K562 (cell line): ENCODE data around the gene PLEKHS1. TPM values are rescaled to one million over a fixed set of nuclear protein-coding genes. Genes with fewer than 3 reads are reported as not detected.

Experiments
- ATAC-seq: fragments of 200-7000 bp; cut with Tn5 transposase; 3 replicates; pipeline ENCODE4 v1.9.1; 2020; ENCODE audit warnings: moderate library complexity
- BruUV-seq: library from RNA; stranded (reverse); fragments of 400-500 nt; replicated peaks from 2 replicates; lab custom pipeline; 2021; lab: Mats Ljungman, UMichigan
- CTCF ChIA-PET: fragments of 300-600 bp; formaldehyde crosslinking; extraction: SDS; loops from one replicate; lab custom pipeline; 2021; ENCODE audit warnings: low intra/inter-chr PET ratio; lab: Yijun Ruan, JAX
- POLR2A ChIA-PET: fragments of 300-600, 350-650 bp; sonication (Branson Sonifier 250); formaldehyde crosslinking; extraction: SDS; loops from one replicate; lab custom pipeline; 2021; ENCODE audit warnings: antibody characterized with exemption, inconsistent platforms; lab: Yijun Ruan, JAX
- DNase-seq, 4 experiments: peaks; one replicate each; pipeline versions ENCODE4 v3.0.0 to v3.0.0-alpha.2; 2011 to 2018; ENCODE audit warnings: low spot score in 3 of 4, mixed read lengths in 3 of 4; ENCODE audit errors: extremely low read depth in 1 of 4
- FAIRE-seq: peaks from 2 replicates; lab custom pipeline; 2011; peaks lifted over from hg19 to GRCh38; lab: Jason Lieb, UNC
- H2AFZ ChIP-seq: 2 replicates; pipeline ENCODE4 v1.6.0; 2011; ENCODE audit warnings: low read depth, low read length, control low read depth, inconsistent platforms
- H3K27ac ChIP-seq: fragments of 200-600 bp; 3 replicates; pipeline ENCODE4 v1.8.0; 2011; ENCODE audit warnings: low read depth, mild to moderate bottlenecking, control low read depth, inconsistent platforms, low read length, moderate library complexity, mixed read lengths; ENCODE audit errors: extremely low read depth
- H3K27me3 ChIP-seq, 2 experiments: fragments of 300-600 bp in 1 of 2; 2 replicates in 1 of 2; 3 replicates in 1 of 2; pipeline versions ENCODE4 v1.6.0 to v1.8.0; 2011; ENCODE audit warnings: inconsistent platforms in 2 of 2, low read length in 2 of 2, mild to moderate bottlenecking in 1 of 2, mixed read lengths in 1 of 2, moderate library complexity in 1 of 2; ENCODE audit not compliant: control insufficient read depth in 2 of 2, insufficient read depth in 2 of 2
- H3K36me3 ChIP-seq: fragments of 300-600 bp; 3 replicates; pipeline ENCODE4 v1.8.0; 2011; ENCODE audit warnings: mild to moderate bottlenecking, low read length, inconsistent platforms; ENCODE audit not compliant: control insufficient read depth, insufficient read depth
- H3K4me1 ChIP-seq, 2 experiments: fragments of 200-600 bp in 1 of 2; replicated peaks in 1 of 2; 2 replicates in 1 of 2; 3 replicates in 1 of 2; pipeline versions ENCODE4 v1.5.1 to v1.8.0; 2011; ENCODE audit warnings: inconsistent platforms in 2 of 2, low read length in 2 of 2, mild to moderate bottlenecking in 1 of 2, mixed read lengths in 1 of 2, moderate library complexity in 1 of 2; ENCODE audit not compliant: control insufficient read depth in 2 of 2, insufficient read depth in 2 of 2
- H3K4me2 ChIP-seq: 2 replicates; pipeline ENCODE4 v1.6.1; 2011; ENCODE audit warnings: low read length, control low read depth, inconsistent platforms, mixed read lengths; ENCODE audit not compliant: insufficient read depth
- H3K4me3 ChIP-seq: fragments of 200-600 bp; sonication (generic), shearing (Covaris generic); 2 replicates; pipeline ENCODE4 v1.5.1; 2016; ENCODE audit warnings: control low read depth, inconsistent platforms
- H3K79me2 ChIP-seq: fragments of 200-600 bp; 3 replicates; pipeline ENCODE4 v1.8.0; 2011; ENCODE audit warnings: low read length, inconsistent platforms; ENCODE audit not compliant: control insufficient read depth, insufficient read depth
- H3K9ac ChIP-seq, 2 experiments: 2 replicates each; pipeline versions ENCODE4 v1.6.0 to v1.6.1; 2011; ENCODE audit warnings: low read depth in 2 of 2, low read length in 2 of 2, control low read depth in 1 of 2, inconsistent platforms in 1 of 2, mild to moderate bottlenecking in 1 of 2, mixed read lengths in 1 of 2; ENCODE audit not compliant: insufficient read depth in 1 of 2
- H3K9me1 ChIP-seq: one replicate; pipeline ENCODE4 v1.6.0; 2011; ENCODE audit warnings: inconsistent platforms, mild to moderate bottlenecking, low read length, moderate library complexity; ENCODE audit not compliant: control insufficient read depth, insufficient read depth
- H3K9me3 ChIP-seq: replicated peaks from 2 replicates; pipeline ENCODE4 v1.5.1; 2011; ENCODE audit warnings: low read depth, low read length, inconsistent platforms; ENCODE audit not compliant: control insufficient read depth, insufficient read depth
- H4K20me1 ChIP-seq: replicated peaks from 2 replicates; pipeline ENCODE4 v1.6.1; 2011; ENCODE audit warnings: low read length, inconsistent platforms, mixed read lengths; ENCODE audit not compliant: control insufficient read depth, insufficient read depth
- CTCF ChIP-seq, 3 experiments: IDR thresholded peaks in 2 of 3; conservative IDR thresholded peaks in 1 of 3; 2 replicates each; pipeline ENCODE4 v1.5.1; 2011 to 2012; ENCODE audit warnings: low read length in 3 of 3, mild to moderate bottlenecking in 3 of 3, control low read depth in 2 of 3, improper control_type of control experiment in 1 of 3, inconsistent platforms in 1 of 3, low read depth in 1 of 3, mixed read lengths in 1 of 3, moderate library complexity in 1 of 3; ENCODE audit not compliant: insufficient read depth in 2 of 3
- ETS2 ChIP-seq: IDR thresholded peaks from 2 replicates; pipeline ENCODE4 v1.6.1; 2016; ENCODE audit warnings: borderline replicate concordance, missing genetic modification characterization, mild to moderate bottlenecking, moderate library complexity, missing compliant biosample characterization; ENCODE audit not compliant: poor library complexity, severe bottlenecking
- RAD21 ChIP-seq, 2 experiments: fragments of 250-450 bp in 1 of 2; fragments of 450-650 bp in 1 of 2; sonication (Bioruptor Pico) in 1 of 2; formaldehyde crosslinking in 1 of 2; IDR thresholded peaks in 1 of 2; conservative IDR thresholded peaks in 1 of 2; 2 replicates each; pipeline versions ENCODE4 v1.4.0 to v1.8.0; 2020 to 2022; ENCODE audit warnings: mild to moderate bottlenecking in 2 of 2, moderate library complexity in 1 of 2
- ZNF655 ChIP-seq: fragments of 250-450 bp; sonication (Bioruptor Pico); IDR thresholded peaks from 2 replicates; pipeline ENCODE4 v1.5.0; 2021
- WGBS: fragments of 100-300 bp; shearing (Covaris generic); methylation state at CpG from one replicate; pipeline ENCODE4 v1.1.6; 2016; ENCODE audit warnings: low coverage, mixed read lengths; ENCODE audit not compliant: insufficient coverage; ENCODE audit errors: missing lambda C conversion rate; 5-methylcytosine and 5-hydroxymethylcytosine counted together
- in situ Hi-C: fragments of 300-500 bp; cut with MboI; formaldehyde crosslinking; loops from 4 replicates; pipeline ENCODE4 v1.15.0; 2018; ENCODE audit warnings: inconsistent platforms, mixed read lengths
- intact Hi-C: fragments of 100-400 bp; cut with micrococcal nuclease; formaldehyde crosslinking; loops from 2 replicates; pipeline ENCODE4 v1.14.2; 2022
- polyA plus RNA-seq, 8 experiments: library from polyadenylated mRNA; depleted of rRNA in 4 of 8; stranded (reverse) in 5 of 8; unstranded in 3 of 8; fragments of >200 nt; fragmentation: Nextera tagmentation in 2 of 8; fragmentation: Illumina TruSeq in 1 of 8; extraction: Ambion mirVana in 2 of 8; extraction: Trizol in 1 of 8; gene quantifications; 2 replicates each; pipeline versions ENCODE4 v1.2.1 to v1.2.3, GENCODE V29; 2011 to 2014; ENCODE audit warnings: inconsistent platforms in 1 of 8, missing spikeins in 1 of 8
- total RNA-seq, 7 experiments: library from RNA; depleted of rRNA in 6 of 7; stranded (reverse); fragments of >200 nt in 6 of 7; fragmentation: Illumina TruSeq in 2 of 7; extraction: Trizol in 2 of 7; gene quantifications; 2 replicates each; pipeline versions ENCODE4 v1.2.1 to v1.2.3, GENCODE V29; 2011 to 2021; ENCODE audit warnings: low replicate concordance in 1 of 7

Gene PLEKHS1
- total and polyA plus RNA-seq, 9 of the 15 experiments (the other 6 are each of a cell fraction or from before 2014, with no cell fraction given), result not detected

- no peak overlapping the region for H3K9ac ChIP-seq
- POLR2A ChIA-PET, result no interaction called here
- H3K4me1 ChIP-seq, result no peaks in the 10 kb centered on the region; a peak in 1 of 5 replicates
- no peaks in the 10 kb centered on the region for H3K36me3 ChIP-seq
- no peaks in the 10 kb centered on the region for H3K79me2 ChIP-seq
- intact Hi-C loops (no loop called here), in situ Hi-C loops (no loop called here)
- H3K9me1 ChIP-seq, result no peaks in the 10 kb centered on the region
- WGBS, result 0% methylated on average over 3 of the region's 3 CpGs
- BruUV-seq, result no TSS peak
- ATAC-seq (peak; percentile 22; the same call in 1 of the 3 replicates), DNase-seq (no peak), FAIRE-seq (no peak)
- peaks cover 0 to 14% of the 10 kb centered on the region in 2 experiments; a peak in 3 of 5 replicates for H3K27me3 ChIP-seq
- H2AFZ ChIP-seq, result no peak overlapping the region
- no peak overlapping the region for H3K27ac ChIP-seq
- CTCF ChIA-PET, result no interaction called here
- H3K4me2 ChIP-seq, result no peak overlapping the region
- no peaks in the 10 kb centered on the region for H3K9me3 ChIP-seq
- no peaks in the 10 kb centered on the region for H4K20me1 ChIP-seq
- no peak overlapping the region for H3K4me3 ChIP-seq
- TF ChIP-seq RAD21 (CRISPR knock-in tag; conservative IDR thresholded peaks at IDR 0.05 in 1 of 2, IDR thresholded peaks at IDR 0.05 in 1 of 2), result peak; percentile 9 to 50; a peak in 2 of 4 replicates
- TF ChIP-seq ETS2 (tag), result no peak
- TF ChIP-seq CTCF (IDR thresholded peaks at IDR 0.05 in 2 of 3, conservative IDR thresholded peaks at IDR 0.05 in 1 of 3; ENCODE audit: insufficient read depth in 2 of 3, low read depth in 1 of 3, low read length in 3 of 3), result peak; percentile 12 to 28 (median 17); a peak in 2 of 6 replicates
- TF ChIP-seq ZNF655, result no peak
Measured at GRCh38 chr10:113780681-113781250, 29.3 kb downstream of the PLEKHS1 start.
